Mucosa of stomach (tissue), 1 donor: ENCODE results near the gene PBLD.

Experiments used
- H3K27me3 ChIP-seq: one replicate; pipeline ENCODE4 v1.7.0; 2013; ENCODE audit warnings: mild to moderate bottlenecking, low read length; ENCODE audit not compliant: control insufficient read depth, insufficient read depth
- H3K36me3 ChIP-seq: one replicate; pipeline ENCODE4 v1.7.0; 2013; ENCODE audit warnings: low read length; ENCODE audit not compliant: control insufficient read depth, insufficient read depth
- H3K4me1 ChIP-seq: one replicate; pipeline ENCODE4 v1.7.0; 2013; ENCODE audit warnings: mild to moderate bottlenecking, low read length; ENCODE audit not compliant: control insufficient read depth, insufficient read depth
- H3K4me3 ChIP-seq: one replicate; pipeline ENCODE4 v1.7.0; 2013; ENCODE audit warnings: low read length
- H3K9ac ChIP-seq: one replicate; pipeline ENCODE4 v1.7.0; 2013; ENCODE audit warnings: mild to moderate bottlenecking, low read length, moderate library complexity
- H3K9me3 ChIP-seq: one replicate; pipeline ENCODE4 v1.7.0; 2013; ENCODE audit warnings: mild to moderate bottlenecking, low read length, moderate library complexity; ENCODE audit not compliant: control insufficient read depth
- donor health status: Pancreatic carcinoma.

PBLD gene

GRCh38 chr10:68342909-68343516 is 10.3 kb upstream of the PBLD start:
- Histone ChIP-seq H3K36me3 (peaks cover 5% of the 10 kb centered on the region), H3K27me3 (no peaks in the 10 kb centered on the region)

GRCh38 chr10:68340358-68341080 is 7.8 kb upstream of the PBLD start:
- Histone ChIP-seq H3K27me3 (no peaks in the 10 kb centered on the region), H3K4me1 (peaks cover 7% of the 10 kb centered on the region), H3K36me3 (peaks cover 5% of the 10 kb centered on the region), H3K9me3 (no peaks in the 10 kb centered on the region), H3K4me3 (no peak overlapping the region), H3K9ac (no peak overlapping the region)

More at GRCh38 chr10:68342909-68343516, 10.3 kb upstream of the PBLD start:
- Histone ChIP-seq H3K9ac (no peak overlapping the region), H3K4me1 (no peaks in the 10 kb centered on the region), H3K9me3 (no peaks in the 10 kb centered on the region), H3K4me3 (no peak overlapping the region)

GRCh38 chr10:68336754-68337351 is 4.1 kb upstream of the PBLD start:
- no peaks in the 10 kb centered on the region for H3K9me3 ChIP-seq
- peaks cover 7% of the 10 kb centered on the region for H3K4me1 ChIP-seq
- H3K36me3 ChIP-seq: peaks cover 5% of the 10 kb centered on the region
- no peak overlapping the region for H3K4me3 ChIP-seq
- H3K27me3 ChIP-seq: no peaks in the 10 kb centered on the region
- H3K9ac ChIP-seq: no peak overlapping the region

DNA sequence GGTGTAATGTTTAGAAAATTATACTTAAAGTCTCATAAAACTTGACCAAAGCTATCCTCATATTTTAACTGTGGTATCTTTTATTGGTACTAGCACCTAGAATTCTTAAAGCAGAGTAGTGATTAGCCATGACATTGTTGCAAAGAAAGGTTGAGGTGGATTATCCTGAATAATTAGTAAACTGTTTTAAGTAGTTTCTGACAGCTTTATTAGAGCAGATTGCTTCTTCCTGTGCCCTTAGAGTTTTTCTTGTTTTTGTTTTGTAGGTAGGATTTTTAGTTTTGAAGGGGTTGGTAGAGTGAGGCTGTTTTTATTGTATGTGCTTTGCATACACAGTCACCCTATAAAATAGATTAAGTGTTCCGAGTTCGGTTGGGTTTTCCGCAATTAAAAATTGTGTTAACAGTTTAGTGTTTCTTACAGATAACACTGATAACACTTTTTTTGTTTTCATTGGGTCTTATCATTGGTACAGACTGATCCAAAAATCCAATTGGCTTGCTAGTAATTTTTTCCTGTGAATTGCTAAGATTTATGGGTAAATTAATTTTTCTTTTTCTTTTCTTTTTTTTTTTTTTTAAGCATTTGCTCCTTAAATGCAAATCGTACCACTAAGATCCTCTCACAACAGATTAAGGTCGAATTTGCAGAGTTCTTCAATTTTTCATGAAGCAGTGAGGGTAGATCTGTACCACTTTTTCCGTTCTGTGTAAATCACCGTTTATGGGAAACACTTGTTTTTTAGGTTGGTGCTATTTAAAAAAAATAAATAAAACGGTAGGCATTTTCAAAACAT is 2.1 kb upstream of the PBLD start:
- Histone ChIP-seq H3K9ac (peak overlapping the region; percentile 52), H3K4me3 (no peak overlapping the region), H3K9me3 (no peaks in the 10 kb centered on the region), H3K4me1 (peaks cover 15% of the 10 kb centered on the region), H3K36me3 (peaks cover 4% of the 10 kb centered on the region), H3K27me3 (no peaks in the 10 kb centered on the region)

DNA sequence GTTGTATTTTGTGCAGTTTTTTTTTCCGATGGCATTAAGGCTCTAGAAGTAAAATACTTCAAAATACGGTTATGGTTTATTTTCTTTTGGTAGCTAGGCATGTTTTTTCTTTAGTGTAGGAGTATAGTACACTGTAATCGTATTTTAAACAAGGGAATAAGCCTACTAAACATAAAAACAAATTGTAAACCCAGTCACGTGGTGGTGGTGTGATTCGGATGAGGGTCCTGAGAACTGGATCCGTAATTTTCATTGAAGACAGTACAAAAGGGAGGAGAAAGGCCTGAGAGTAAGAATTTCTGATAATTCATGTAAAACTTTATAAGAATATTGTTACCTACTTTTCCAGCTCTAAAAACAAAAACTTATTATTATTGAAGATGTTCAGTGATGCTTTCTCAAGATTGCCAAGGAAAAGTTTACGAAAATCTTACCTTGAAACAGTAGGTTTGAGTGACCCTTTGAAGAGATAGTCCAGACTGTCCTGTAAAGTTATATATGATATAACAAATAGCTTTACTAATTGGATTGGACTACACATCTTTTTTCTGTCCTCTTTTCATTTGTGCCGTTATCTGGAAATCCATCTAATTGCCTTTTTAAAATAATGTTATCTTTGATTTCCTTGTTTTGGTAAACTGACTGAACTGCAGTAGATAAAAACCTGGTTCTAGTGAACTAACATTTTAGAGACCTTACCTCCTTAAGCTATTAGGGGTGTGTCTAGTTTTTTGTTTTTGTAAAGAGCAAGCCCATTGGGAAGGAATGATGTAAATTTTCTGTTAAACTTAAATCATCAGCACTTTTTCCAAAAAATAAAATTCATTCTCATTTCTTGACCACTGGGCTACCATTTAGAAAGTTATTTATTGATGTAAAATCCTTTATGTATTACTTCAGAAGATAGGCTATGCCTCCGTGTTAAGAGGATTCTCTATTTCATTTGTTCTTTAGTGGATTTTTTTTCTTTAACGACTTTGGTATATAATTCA is 1.0 kb upstream of the PBLD start:
- Histone ChIP-seq H3K36me3 (no peaks in the 10 kb centered on the region), H3K4me3 (peak overlapping the region; percentile 81), H3K27me3 (no peaks in the 10 kb centered on the region), H3K4me1 (peaks cover 25% of the 10 kb centered on the region), H3K9me3 (no peaks in the 10 kb centered on the region), H3K9ac (peak overlapping the region; percentile 96)

- Histone ChIP-seq H3K4me1 (peaks cover 31% of the 10 kb centered on the region), H3K9me3 (no peaks in the 10 kb centered on the region), H3K36me3 (no peaks in the 10 kb centered on the region), H3K4me3 (peak overlapping the region; percentile 81), H3K9ac (peak overlapping the region; percentile 96), H3K27me3 (no peaks in the 10 kb centered on the region)
Measured at GRCh38 chr10:68333058-68333395, 299 bp upstream of the PBLD start.

GRCh38 chr10:68331455-68332258 is 1.1 kb downstream of the PBLD start, which contains the start of gene HNRNPH3:
HNRNPH3 (plus strand) TSS chr10:68332064; CDS start chr10:68337222, 5,158 bp downstream.
- H3K9me3 ChIP-seq: no peaks in the 10 kb centered on the region
- no peaks in the 10 kb centered on the region for H3K36me3 ChIP-seq
- H3K27me3 ChIP-seq: no peaks in the 10 kb centered on the region
- H3K4me3 ChIP-seq: peak within 1 kb of the TSS; percentile 81
- H3K9ac ChIP-seq: peak within 1 kb of the TSS; percentile 96
- peaks cover 24% of the 10 kb centered on the region for H3K4me1 ChIP-seq

DNA sequence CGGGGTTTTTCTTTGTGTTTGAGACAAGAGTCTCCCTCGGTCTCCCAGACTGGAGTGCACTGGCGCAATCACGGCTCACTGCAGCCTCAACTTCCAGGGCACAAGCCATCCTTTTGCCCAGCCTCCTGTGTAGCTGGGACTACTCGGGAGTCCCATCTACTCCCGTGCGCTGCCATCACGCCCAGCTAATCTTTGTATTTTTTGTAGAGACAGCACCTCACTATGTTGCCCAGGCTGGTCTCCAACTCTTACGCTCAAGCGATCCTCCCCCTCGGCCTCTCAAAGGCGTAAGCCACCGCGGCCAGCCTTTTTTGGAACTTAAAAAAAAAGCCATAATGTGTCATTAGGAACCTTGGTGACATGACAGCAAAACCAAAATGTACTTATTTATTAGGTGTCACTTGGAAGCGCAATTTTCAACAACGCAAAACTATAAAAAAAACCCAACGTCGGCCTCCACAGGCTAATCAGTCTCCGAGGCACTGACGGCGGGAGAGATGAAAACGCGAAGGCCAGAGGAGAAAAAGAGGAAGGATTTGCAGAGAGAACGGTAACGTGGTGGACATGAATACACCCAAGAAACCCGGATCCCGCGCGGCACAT is 1.8 kb downstream of the PBLD start:
- Histone ChIP-seq H3K36me3 (no peaks in the 10 kb centered on the region), H3K9ac (peak overlapping the region; percentile 96), H3K9me3 (no peaks in the 10 kb centered on the region), H3K4me3 (peak overlapping the region; percentile 81), H3K4me1 (peaks cover 24% of the 10 kb centered on the region), H3K27me3 (no peaks in the 10 kb centered on the region)

DNA sequence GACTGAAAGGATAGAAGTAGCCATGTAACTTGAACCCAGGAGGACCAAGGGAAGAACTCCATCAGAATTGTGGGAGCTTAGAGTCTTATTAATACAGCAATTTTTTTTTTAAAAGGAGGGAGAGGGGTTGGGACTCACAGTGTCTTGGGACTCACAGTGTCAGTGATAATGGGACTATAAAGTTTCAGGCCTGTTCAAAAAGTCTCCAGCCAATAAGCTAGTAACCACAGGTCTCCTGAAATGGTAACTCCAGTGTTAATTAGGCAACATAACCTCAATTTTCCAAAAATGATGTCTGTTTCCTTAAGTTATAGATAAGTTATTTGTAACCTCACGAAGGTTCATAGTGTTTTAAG is 3.2 kb downstream of the PBLD start:
- no peak overlapping the region for H3K4me3 ChIP-seq
- no peaks in the 10 kb centered on the region for H3K36me3 ChIP-seq
- no peak overlapping the region for H3K9ac ChIP-seq
- peaks cover 24% of the 10 kb centered on the region for H3K4me1 ChIP-seq
- H3K27me3 ChIP-seq: no peaks in the 10 kb centered on the region
- H3K9me3 ChIP-seq: no peaks in the 10 kb centered on the region

- Histone ChIP-seq H3K9ac (peak overlapping the region; percentile 33), H3K9me3 (no peaks in the 10 kb centered on the region), H3K4me3 (no peak overlapping the region), H3K36me3 (no peaks in the 10 kb centered on the region), H3K27me3 (no peaks in the 10 kb centered on the region), H3K4me1 (peaks cover 24% of the 10 kb centered on the region)
Measured at GRCh38 chr10:68327889-68328786, 4.6 kb downstream of the PBLD start.
